GM15510 (cell line): ENCODE measurements around the gene ALDH8A1.

Source experiments
- POLR2A ChIP-seq: IDR thresholded peaks from 3 replicates; pipeline ENCODE4 v1.6.1; 2011; ENCODE audit warnings: borderline replicate concordance; ENCODE audit not compliant: insufficient read length; ENCODE audit errors: extremely low read depth

The ALDH8A1 gene

GRCh38 chr6:134934793-134935485, 15.0 kb downstream of the ALDH8A1 start:
- no peak for TF ChIP-seq POLR2A

DNA sequence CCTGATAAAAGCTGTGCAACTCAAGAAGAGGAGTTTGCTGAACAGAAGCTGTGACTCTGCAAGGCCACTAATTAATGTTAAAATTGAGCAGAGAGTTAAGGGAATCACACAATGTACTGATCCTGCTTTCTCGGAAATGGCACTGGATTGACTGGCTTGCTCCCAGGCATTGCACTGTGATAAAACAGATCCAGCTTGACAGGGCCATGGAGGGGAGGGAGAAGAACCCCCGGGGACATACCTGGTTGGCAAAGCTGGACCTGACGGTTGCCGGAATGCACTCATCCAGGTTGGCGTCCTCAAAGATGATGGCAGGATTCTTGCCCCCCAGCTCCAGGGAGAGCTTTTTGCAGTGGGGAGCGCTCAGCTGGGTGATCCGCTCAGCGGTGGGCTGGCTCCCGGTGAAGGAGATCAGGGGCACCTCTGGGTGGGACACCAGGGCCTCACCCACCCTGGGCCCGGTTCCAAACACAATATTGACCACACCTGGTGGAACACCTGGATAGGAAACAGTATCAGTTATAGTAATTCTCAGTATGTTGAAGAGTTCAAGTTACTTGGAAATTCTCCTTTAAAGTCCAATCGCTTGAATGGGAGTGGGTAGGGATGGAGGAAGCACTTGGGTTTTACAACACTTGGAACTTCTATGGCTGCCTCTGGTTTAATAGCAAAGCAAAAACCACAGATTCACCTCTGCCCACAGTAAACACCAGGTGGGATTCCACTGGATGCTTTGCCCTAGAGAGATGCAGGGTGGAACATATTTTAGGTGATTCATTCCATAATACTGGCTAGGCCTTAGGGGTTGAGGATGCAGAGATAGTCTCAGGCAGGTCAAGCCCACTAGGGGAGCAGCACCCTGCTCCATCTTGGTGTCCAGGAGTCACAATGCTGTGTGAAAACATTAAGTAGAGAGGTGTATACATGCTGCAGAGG, 17.1 kb downstream of the ALDH8A1 start:
- no peak for TF ChIP-seq POLR2A

DNA sequence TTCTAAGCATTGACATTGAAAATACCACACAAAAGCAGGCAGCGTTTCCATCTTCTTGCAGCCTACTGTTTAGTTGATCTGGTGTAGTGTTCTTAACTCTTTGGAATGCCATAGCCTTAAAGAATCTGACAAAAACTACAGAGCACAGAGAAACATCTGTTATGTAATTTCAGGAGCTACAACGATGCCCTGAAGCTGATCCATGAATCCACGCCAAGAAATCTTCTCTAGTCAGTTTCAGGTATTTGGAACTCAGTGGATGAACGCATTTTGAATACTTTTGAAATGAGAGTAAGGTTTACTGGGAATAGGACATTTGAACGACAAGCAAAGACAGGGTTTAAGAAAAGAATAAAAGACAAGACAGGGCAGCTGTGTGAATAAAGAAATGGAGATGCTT, 17.8 kb downstream of the ALDH8A1 start:
- TF ChIP-seq POLR2A, result no peak

DNA sequence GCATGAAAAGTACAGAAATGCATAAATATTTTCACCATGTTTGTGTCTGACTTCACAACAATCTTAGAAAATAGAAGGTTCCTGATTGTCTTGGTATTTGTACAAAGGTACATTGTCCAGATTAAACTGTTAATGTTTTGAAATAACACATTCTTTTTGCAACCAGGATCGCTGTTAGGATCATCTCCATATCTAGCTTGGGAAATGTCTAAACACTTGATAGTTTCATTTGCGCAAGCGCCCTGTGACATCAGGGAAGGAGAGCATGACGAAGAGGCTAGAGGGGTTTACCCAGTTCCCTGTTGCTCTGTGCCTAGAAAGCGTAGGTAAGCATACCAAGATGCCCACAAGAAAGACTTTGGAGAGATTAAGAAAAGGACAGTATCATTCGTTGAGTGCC, 19.4 kb downstream of the ALDH8A1 start:
- TF ChIP-seq POLR2A, result no peak

DNA sequence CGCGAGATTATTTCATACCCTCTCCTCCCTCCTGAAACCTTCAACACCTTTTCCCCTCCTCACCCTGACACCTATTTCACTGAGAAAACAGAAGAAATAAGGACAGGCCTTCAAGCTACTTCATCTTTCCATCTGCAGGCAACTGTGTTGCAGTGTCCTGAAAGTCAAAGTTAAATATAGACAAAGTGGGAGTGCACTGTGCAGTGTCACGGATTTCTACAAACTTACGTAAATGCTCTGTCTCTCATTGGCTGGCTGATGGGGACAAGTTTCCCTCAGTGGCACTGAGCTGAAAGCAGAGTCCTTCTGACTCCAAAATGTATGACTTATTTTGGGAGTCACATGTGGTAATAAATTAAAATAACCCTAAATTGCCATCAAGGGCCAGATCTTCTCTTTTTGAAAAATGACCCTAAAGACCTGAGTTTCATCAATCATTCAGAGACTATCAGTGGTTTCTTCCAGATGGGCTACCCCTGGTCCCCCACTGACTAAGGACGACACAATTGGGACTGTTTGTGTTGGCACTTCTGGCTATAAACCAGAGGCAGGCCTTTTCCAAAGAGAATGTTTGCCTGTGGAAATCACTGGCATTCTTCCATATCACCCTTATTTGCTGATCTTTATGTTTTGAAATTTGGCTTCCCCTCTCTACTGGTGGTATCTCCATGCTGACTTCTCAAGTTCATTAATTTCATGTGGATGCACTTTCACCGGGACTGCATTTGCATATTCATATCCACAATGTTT, 21.6 kb downstream of the ALDH8A1 start:
- no peak for TF ChIP-seq POLR2A

GRCh38 chr6:134925800-134926199, 24.1 kb downstream of the ALDH8A1 start:
- no peak for TF ChIP-seq POLR2A

- no peak for TF ChIP-seq POLR2A
Measured at GRCh38 chr6:134921721-134922261, 28.1 kb downstream of the ALDH8A1 start.

DNA sequence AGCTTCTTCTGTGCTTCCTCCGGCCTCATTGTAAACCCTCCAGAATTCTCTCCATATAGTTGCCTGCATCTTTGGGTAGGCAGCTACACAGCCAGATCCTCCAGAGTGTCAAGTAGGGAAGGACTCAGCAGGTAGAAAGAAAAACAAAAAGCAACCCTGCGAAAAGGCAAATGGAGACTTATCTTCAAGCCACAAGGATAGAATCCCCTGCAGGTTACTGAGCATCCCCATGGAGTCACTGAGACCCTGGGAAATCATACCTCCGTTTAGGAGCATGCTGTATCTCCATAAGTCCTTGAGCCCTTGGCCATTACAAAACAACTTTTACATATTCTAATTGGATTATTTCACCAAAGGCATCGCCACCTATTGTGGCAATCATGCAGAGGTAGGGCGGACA, 28.6 kb downstream of the ALDH8A1 start:
- no peak for TF ChIP-seq POLR2A

DNA sequence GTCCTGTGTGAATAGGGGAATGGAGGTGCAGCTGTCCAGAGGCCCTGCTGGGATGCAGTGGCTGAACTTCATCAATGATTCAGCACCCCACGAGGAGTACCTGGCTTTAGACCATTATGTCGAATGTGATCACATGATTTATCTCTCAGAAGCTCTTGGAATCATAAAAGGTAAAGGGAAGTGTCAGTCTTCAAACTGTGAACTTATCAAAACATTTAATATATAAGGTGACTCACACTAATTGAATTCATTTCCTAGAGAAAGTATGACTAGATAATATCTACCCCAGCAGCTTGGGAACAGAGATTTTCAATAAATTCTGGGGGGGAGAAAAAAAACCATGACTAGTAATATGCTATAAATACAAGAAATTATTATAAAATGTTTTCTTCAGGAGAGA, 29.5 kb downstream of the ALDH8A1 start:
- TF ChIP-seq POLR2A, result no peak

GRCh38 chr6:134918418-134918961, 31.4 kb downstream of the ALDH8A1 start:
- no peak for TF ChIP-seq POLR2A

DNA sequence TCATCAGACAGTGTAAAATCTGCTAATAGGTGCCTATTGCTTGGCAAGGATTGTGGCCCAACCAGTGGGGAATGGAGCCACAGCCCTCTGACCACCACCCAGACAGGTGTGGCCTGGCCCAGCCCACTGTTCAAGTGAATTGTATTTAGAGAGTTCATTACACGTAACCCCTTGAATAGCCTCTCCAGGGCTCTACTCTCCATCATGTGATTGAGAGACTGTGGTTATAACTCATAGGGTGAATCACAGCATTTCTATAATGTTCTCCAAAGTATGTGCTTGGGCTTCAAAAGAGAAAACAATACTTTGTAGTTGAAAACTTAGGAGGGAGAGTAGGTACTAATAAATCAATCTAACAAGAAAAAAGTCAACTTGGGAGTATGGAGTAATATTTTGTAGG, 38.4 kb downstream of the ALDH8A1 start:
- no peak for TF ChIP-seq POLR2A

DNA sequence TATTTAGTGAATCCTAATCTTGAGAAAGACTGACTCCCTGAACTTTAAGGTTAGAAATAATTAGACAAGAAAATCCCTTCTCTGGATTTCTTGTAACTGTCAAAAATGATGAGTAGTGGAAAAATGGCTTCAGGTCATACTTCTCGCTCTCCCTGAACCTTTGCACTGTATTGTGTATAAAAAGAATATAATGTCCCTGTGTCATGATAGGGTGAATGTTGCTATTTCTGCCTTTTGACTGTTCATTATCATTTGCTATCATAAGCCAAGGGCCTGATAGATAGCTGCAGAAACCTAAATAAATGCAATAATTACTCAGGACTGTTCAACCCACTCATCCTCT, 39.3 kb downstream of the ALDH8A1 start:
- no peak for TF ChIP-seq POLR2A

DNA sequence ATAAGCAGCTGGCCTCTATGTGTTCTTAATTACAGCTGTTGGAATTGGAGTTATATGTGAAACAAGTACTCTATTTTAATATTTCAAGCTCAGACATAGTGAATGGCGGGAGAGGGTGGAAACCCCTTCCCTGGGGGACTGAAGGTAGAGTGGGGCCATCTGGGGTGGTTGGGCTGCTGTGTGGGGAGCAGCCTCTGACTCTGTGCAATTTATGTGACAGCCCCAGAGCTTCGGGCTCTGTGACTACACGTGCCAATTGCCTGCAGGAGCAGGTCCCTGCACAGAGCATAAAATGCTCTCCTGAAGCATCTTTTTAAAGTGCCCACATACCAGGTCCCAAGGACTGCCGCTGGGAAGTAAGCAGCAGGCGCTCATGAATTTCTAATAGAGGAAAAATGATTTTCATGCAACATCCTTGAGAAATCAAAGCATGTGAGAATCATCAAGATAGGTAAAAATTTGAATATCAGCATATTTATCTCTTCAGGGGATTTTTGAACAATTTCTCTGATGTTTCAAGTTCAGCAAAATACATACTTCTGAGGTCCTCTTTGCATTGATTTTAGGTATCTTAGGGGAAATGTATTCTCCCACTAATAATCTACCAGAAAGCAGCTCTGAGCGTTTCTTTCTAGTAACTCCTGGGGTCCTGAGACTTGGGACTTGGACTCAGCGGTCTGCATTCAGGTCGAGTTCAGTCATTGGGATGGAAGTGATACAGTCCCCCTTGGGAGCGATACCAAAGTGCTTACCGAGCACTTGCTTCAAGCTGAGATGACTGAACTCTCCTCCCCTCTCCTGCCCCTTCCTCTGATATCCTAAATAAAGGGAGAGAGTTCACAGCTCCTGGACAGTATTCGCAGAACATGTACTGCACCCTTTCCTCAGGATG, 40.0 kb downstream of the ALDH8A1 start:
- no peak for TF ChIP-seq POLR2A

GRCh38 chr6:134908906-134909516, 40.9 kb downstream of the ALDH8A1 start:
- TF ChIP-seq POLR2A, result no peak

DNA sequence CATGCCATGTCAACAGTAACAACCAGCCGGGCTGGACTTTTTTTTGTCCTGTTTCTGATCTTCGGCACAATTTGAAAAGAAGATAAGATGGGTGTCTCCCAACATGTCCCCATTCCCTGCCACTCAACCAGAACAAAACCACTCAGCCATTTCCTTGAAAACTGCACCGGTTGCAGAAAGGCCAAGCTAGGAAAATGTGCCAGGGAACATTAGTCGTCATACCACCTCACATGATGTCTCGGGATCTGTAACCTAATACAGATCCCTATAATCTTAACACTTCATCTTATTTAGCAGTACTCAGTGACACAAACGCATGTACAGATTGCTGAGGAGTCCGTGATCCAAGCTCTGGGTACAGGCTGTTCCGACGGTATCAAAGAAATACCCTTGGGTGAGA, 46.5 kb downstream of the ALDH8A1 start:
- TF ChIP-seq POLR2A, result no peak
